GM18526 (cell line): ENCODE measurements around the gene FOXN3.

ENCODE experiments used
- POLR2A ChIP-seq: IDR thresholded peaks from 3 replicates; pipeline ENCODE4 v1.6.1; 2011; ENCODE audit not compliant: insufficient read length; ENCODE audit errors: extremely low read depth

FOXN3 gene

DNA sequence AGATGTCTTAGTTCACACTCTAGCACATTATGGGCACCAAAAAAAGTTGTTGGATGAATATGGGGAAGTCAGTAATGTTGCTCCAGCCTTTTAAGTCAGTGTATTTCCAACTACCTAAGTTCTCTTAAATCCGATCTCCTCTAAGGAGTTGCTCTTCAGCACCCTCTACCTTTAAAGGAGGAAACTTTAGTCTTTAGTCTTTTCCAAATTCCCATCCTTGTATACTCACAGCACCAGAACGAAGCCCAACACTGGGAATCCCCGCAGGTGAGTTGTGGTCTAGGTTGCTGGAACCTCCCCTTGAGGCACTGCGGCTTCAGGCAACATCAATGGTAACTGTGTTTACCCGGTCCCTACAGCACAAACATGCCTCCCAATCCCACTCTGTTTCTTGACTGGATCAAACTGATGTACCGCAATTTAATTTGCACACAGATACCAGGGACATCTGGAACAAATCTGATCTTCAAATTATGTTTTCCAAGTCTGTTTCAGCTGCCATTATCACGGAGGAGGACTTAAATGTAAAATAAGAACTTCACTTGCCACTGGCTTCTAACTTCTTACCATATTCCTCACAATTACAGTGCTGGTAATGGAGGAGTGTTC lies 179.0 kb downstream of the FOXN3 start:
- TF ChIP-seq POLR2A, result no peak

- no peak for TF ChIP-seq POLR2A
Observed at GRCh38 chr14:89236851-89237250, 180.2 kb downstream of the FOXN3 start.

DNA sequence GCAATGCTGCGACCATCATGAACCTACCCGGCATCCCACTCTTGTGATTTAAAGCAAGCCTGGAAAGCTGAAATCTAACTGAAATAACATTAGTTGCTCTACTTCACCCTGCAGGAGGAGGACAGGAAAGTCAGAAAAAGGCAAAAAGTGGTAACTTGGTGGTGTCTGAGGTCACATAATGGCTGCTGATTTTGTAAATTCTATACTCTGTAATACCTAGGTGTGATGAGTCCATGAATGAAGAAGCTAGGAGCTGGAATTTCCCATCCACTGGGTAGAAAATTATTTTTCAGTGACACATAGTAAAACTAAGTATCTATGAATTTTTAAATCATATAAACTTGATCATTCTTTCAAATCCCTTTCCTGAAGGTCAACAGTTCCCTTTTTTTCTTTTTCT lies 183.8 kb downstream of the FOXN3 start:
- TF ChIP-seq POLR2A, result no peak

- no peak for TF ChIP-seq POLR2A
Observed at GRCh38 chr14:89232265-89233070, 184.6 kb downstream of the FOXN3 start.

GRCh38 chr14:89231426-89232113 lies 185.5 kb downstream of the FOXN3 start:
- TF ChIP-seq POLR2A, result no peak

GRCh38 chr14:89228921-89229639 lies 188.0 kb downstream of the FOXN3 start:
- TF ChIP-seq POLR2A, result no peak

GRCh38 chr14:89227496-89227836 lies 189.6 kb downstream of the FOXN3 start:
- no peak for TF ChIP-seq POLR2A

- no peak for TF ChIP-seq POLR2A
Observed at GRCh38 chr14:89226801-89227495, 190.1 kb downstream of the FOXN3 start.

GRCh38 chr14:89225607-89226006 lies 191.4 kb downstream of the FOXN3 start:
- TF ChIP-seq POLR2A, result no peak

DNA sequence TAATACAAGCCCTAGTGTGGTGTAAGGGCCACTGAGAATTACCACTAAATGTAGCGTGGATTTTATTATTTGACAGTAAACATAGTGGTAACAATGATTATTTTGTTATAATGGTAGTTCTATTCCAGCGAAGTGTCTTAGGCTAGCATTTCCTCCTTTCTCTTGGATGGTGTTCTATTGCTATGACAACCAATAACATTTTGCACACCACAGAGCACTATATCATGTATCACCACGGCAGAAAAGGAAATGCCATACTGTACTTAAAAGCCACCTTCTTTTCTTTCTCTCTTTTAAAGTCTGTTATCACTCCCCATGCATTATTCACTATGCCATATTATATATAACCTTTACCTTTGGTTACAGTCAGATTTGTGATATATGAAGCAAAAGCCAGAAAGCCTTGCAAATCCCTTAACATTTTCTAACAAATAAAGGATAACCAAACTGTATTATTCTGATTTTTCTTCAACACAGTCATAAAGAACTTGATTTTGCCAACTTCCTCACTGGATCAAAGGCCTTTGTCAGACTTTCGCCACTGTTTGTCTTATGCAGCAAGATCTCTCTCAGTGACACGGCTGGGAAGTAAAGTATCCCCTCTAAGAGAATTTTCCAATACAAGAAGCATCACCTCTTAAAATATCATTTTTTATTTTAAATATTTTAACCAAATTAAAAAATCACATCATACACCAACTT lies 195.8 kb downstream of the FOXN3 start:
- no peak for TF ChIP-seq POLR2A

DNA sequence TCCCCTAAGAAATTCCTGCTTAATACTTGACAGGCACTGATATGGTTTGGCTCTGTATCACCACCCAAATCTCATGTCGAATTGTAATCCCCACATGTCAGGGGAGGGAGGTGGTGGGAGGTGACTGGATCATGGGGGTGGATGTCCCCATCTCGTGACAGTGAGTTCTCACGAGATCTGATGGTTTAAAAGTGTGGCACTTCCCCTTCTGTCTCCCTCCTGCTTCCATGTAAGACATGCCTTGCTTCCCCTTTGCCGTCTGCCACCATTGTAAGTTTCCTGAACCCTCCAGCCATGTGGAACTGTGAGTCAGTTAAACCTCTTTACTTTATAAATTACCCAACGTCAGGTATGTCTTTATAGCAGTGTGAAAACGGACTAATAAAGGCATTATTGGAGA lies 198.0 kb downstream of the FOXN3 start:
- TF ChIP-seq POLR2A, result no peak

GRCh38 chr14:89217891-89218290 lies 199.1 kb downstream of the FOXN3 start:
- TF ChIP-seq POLR2A, result no peak

DNA sequence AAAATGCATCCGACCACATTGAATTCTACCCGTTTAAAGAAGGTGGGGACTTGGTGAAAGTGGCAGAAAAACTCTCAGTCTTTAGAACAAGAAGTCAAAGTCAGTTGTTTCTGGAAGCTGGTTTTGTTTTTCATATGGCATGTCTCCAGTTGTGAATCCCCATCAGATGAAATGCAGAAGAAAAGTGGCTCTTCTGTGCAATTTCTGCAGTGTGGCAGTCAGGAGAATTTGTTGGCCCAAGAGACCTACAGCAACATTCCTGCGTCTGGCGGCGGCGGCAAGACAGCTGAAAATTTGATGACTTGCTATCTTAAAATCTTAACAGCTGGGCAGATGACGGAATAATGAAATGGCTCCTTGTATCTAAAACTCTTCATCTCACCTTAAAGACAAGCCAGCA lies 201.5 kb downstream of the FOXN3 start:
- TF ChIP-seq POLR2A, result no peak

- no peak for TF ChIP-seq POLR2A
Observed at GRCh38 chr14:89215114-89215513, 201.9 kb downstream of the FOXN3 start.
